Stimulated activated CD4-positive, alpha-beta T cell treated with anti-CD3 and anti-CD28 coated beads, Interleukin-12 subunit alpha, Interleukin-12 subunit beta, amount 100 ng/mL, for 4 hours (primary cell): ENCODE data around the gene GDAP1L1.
"Not testable (repeated sequence)": the region's sequence is repeated elsewhere in the genome, so short reads cannot be mapped to it uniquely, and the experiment has no call there.

Experiments
- DNase-seq: peaks from one replicate; pipeline ENCODE4 v3.0.0-alpha.2; 2020

GDAP1L1 gene

DNA sequence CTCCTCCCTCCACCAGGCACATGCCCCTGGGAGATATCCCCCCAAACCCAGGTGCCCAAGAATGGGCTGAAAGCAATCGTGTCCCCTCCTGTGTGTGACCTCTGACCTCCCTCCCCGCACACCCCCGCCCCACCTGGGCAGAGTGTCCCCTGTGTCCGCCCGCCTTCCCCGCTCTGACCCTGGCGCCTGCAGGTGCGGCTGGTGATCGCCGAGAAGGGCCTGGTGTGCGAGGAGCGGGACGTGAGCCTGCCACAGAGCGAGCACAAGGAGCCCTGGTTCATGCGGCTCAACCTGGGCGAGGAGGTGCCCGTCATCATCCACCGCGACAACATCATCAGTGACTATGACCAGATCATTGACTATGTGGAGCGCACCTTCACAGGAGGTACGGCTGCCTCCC lies 9.9 kb downstream of the GDAP1L1 start:
- DNase-seq: no peak

GRCh38 chr20:44258226-44258890 lies 11.2 kb downstream of the GDAP1L1 start:
- DNase-seq: no peak

DNA sequence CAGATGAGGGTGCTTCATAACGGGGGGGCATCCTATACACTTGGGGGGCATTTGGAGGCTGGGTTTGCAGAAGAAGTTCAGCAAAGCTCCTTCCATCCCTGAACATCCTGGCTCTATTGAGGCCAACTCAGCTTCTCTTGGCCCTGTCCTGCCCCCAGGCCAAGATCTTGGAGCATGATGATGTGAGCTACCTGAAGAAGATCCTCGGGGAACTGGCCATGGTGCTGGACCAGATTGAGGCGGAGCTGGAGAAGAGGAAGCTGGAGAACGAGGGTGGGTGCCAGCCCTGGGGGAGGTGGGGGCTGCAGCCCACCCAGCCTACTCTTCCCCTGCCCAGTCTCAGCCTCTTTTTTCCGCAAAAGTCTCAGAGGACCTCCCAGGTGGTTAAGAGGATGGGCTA lies 17.2 kb downstream of the GDAP1L1 start:
- no peak for DNase-seq

GRCh38 chr20:44268802-44269201 lies 21.7 kb downstream of the GDAP1L1 start:
- no peak for DNase-seq

DNA sequence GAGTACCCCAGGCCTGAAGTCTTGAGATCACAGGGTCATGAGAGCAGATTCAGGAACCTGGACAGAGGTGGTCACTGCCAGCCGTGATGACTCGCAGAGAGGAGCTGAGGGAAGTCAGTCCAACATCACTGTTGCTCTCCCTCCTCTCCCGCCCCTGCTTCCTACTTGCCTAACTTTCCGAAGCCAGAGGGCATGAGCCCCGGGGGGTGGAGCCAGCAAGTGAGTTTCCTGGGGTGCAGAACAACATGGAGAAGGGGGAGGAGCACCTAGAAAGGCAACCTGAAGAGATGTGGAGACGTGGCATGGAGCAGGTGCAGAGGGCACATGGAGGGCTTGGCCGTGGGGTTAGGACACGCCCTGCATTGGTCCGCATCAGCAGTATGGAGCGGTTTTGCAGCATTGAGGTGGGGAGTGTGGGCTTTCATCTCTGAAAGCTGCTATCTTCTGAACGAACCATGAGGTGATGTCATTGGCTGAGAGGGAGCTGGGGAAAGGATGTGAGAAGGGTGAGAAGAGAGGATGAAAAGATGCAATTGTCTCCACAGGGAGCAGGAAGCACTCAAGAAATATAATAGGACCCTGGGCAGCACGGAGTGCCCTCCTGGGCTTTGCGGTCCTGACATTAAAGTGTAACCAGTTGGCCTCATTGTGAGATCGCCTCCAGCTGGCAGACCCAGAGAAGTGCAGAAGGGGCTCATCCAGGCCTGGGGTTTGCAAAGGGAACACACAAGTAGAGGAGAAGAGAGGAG lies 25.0 kb downstream of the GDAP1L1 start:
- DNase-seq: no peak

GRCh38 chr20:44273231-44274215 lies 26.4 kb downstream of the GDAP1L1 start:
- DNase-seq: no peak

GRCh38 chr20:44274303-44275017 lies 27.4 kb downstream of the GDAP1L1 start:
- DNase-seq: no peak

DNA sequence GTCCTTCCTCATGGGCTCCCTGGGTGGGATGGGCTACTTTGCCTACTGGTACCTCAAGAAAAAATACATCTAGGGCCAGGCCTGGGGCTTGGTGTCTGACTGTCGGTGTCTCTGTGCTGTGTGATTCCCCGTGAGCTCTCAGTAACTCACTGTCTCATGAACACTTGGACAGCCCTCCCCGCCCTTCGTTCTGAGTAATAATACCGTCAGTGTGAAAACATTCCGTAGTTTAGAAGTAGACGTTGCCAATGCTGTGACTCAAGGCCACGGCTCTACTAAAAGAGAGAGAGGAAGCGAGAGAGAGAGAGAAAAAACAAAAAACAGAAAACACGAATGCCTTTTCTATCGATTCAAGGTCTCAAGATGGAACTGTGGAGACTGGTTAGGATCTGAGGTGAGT lies 32.1 kb downstream of the GDAP1L1 start:
- DNase-seq: no peak

DNA sequence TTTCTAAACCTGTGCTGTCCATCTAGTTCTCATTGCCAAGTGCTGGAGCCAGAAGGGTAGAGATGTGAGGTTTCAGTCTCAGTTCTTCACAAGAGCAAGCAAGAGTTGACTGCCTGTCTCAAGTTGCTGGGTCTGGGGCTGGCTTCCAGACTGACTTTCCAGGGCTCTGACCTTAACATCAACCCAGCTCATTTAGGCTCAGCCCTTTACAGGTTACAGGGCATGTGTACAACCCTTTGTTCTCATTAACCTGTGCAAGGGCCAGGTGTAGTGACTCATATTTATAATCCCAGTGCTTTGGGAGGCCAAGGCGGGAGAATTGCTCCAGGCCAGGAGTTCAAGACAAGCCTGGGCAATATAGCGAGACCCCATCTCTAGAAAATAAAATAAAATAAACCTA lies 33.3 kb downstream of the GDAP1L1 start:
- no peak for DNase-seq

DNA sequence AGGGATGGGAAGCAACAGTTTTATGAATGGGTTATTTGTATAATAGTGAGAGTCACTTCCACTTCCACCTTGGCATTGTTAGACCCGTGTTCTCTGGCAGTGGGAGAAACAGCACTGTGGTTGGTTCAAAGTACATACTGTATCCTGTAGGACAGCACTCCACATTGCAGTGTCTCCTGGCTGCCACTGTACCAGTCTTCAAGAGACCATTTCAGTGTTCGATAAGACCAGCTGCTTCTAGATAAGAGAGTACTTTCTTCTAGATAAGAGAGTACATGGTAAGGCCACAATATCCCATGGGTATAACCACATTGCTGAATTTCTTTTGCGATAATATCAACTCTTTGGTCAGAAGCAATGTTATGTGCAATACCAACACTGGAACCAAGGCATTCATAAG lies 35.1 kb downstream of the GDAP1L1 start:
- DNase-seq: no peak

DNA sequence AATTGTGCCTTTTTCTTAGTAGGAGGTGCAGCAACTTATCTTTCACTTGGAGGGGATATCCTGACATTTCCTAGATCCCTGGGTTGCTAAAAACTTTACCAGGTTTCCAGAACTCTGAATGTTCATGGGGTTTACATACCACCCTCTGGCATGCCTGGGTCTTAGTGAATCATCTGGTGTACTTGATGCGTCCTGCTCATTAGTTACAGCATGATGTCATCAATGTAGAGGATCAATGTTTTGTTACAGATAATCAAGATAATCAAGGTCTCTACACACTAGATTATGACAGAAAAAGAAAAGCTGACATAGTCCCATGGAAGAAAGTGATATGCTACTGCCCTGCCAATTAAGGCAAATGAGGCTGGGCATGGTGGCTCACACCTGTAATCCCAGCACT lies 36.9 kb downstream of the GDAP1L1 start:
- no peak for DNase-seq

GRCh38 chr20:44287272-44288097 lies 40.4 kb downstream of the GDAP1L1 start:
- no peak for DNase-seq

DNA sequence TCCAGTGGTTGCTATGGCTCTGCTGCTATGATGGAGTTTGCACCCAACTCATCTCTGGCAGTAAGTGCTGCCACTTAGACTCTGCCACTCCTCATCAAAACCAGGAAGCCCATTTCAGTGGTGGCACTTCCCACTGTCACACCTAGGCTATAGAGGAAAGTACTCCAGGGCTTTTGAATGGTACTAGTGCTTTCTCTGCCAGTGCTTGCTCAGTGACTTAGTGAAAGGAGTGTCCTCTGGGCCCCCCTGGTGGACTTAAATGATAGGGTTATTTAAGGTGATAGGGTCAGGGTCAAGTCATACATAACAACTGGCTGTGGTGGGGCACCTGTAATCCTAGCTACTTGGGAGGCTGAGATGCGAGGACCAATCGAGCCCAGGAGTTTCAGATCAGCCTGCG lies 41.1 kb downstream of the GDAP1L1 start:
- no peak for DNase-seq

- DNase-seq: no peak
Measured at GRCh38 chr20:44291754-44292153, 44.6 kb downstream of the GDAP1L1 start.

- no peak for DNase-seq
Measured at GRCh38 chr20:44296011-44296410, 48.9 kb downstream of the GDAP1L1 start.

- DNase-seq: no peak
Measured at GRCh38 chr20:44297721-44298120, 50.6 kb downstream of the GDAP1L1 start.

DNA sequence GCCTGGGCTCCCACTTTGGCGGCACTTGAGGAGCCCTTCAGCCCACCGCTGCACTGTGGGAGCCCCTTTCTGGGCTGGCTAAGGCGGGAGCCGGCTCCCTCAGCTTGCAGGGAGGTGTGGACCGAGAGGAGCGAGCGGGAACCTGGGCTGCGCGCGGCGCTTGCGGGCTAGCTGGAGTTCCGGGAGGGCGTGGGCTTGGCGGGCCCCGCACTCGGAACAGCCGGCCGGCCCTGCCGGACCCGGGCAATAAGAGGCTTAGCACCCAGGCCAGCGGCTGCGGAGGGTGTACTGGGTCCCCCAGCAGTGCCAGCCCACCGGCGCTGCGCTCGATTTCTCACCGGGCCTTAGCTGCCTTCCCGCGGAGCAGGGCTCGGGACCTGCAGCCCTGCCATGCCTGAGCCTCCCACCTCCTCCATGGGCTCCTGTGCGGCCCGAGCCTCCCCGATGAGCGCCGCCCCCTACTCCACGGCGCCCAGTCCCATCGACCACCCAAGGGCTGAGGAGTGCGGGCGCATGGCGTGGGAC lies 52.0 kb downstream of the GDAP1L1 start:
- DNase-seq: not testable (repeated sequence)

DNA sequence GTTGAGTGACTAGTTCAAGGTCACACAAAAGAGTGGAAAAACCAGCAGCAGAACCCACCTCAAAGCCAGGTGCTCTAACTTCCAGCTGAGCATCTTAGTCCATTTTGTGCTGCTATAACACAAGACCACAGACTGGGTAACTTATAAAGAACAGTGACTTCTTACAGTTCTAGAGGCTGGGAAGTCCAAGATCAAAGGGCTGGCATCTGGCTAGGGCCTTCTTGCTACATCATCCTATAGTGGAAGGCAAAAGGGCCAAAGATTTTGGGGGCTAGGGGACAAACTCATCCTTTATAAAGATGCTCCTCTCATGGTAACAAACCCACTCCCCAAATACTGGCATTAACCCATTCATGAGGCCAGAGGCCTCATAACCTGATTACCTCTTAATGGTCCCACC lies 54.2 kb downstream of the GDAP1L1 start:
- DNase-seq: no peak

DNA sequence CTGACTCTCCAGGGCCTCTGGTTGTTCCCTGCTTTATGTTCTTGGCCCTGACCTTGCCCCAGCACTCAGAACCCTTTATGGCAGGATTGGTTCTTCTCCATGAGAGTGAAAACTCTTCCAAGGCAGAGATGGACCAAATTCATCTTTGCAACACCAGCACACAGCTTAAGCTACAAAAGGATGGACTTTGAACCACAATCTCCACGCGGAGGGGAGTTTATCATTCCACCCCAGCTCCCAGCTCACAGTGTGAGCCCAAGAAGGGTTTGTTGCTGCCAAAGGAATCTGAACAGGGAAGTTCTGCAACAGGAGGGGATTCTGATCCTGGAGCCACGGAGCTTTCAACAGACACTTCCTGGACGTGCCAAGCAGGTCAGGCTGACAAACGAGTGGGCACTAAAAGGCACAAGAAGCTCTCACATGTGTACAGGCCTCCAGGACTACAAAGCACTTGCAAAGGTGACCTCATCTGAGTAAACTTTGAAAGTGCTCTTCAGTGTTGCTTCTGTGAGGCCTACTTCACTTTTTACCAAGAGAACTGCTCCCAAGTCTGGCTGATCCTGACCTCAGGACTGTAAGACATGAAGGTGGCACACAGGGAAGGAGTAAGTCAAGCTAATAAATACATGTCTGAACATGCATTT lies 55.0 kb downstream of the GDAP1L1 start:
- no peak for DNase-seq

DNA sequence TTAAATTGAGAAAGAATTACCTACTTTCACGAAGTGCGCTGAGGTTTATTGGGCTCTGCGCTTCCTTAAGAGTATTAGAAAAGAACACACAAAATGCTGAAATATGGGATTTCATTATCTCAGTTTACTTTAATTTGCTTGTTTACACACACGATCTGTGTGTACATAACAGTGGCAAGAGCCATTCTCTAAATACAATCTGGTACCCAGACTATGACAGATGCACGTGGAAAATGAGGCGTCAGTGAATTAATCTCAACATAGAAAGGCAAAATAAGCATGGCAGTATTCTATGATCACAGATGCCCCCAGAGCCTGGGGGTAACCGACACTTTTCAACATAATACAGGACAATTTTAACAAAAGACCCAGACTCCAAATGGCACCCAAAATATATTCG lies 55.6 kb downstream of the GDAP1L1 start:
- no peak for DNase-seq

DNA sequence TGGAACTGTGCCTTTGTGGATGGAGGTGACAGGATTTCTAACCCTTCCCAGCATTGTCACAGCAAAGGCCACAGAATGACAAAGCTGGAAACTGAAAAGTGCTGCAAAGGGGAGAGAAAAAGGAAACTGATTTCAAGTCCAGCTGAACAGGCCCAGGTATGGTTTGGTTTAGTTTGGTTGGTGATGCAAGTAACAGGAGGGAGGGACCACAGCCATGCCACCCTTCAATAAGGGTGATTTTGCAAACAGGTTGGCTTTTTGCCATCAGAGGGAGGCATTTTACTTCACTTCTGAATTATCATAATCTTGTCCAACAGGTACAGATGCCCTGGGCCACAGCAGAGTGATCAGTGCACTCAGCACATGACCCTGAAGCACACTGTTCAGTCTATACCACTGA lies 57.3 kb downstream of the GDAP1L1 start:
- no peak for DNase-seq
